Mucosa of rectum (tissue), 2 donors: ENCODE results near the gene MORN1.

Experiments
- H3K27ac ChIP-seq, 2 donors: one replicate each; pipeline ENCODE4 v1.7.0; 2013; ENCODE audit warnings: inconsistent platforms in 2 of 2, low read depth in 2 of 2, low read length in 2 of 2
- H3K27me3 ChIP-seq, 2 donors: one replicate each; pipeline ENCODE4 v1.7.0; 2013; ENCODE audit warnings: low read length in 2 of 2; ENCODE audit not compliant: control insufficient read depth in 2 of 2, insufficient read depth in 2 of 2
- H3K36me3 ChIP-seq, 2 donors: one replicate each; pipeline ENCODE4 v1.7.0; 2013; ENCODE audit warnings: low read length in 2 of 2; ENCODE audit not compliant: control insufficient read depth in 2 of 2, insufficient read depth in 2 of 2
- H3K4me1 ChIP-seq, 2 donors: one replicate each; pipeline ENCODE4 v1.7.0; 2013; ENCODE audit warnings: low read length in 2 of 2, mild to moderate bottlenecking in 1 of 2; ENCODE audit not compliant: control insufficient read depth in 2 of 2, insufficient read depth in 2 of 2
- H3K4me3 ChIP-seq, 2 donors: one replicate each; pipeline ENCODE4 v1.7.0; 2013; ENCODE audit warnings: low read length in 2 of 2
- H3K9ac ChIP-seq, 2 donors: one replicate each; pipeline ENCODE4 v1.7.0; 2013; ENCODE audit warnings: low read length in 2 of 2, low read depth in 1 of 2, mild to moderate bottlenecking in 1 of 2
- H3K9me3 ChIP-seq, 2 donors: one replicate each; pipeline ENCODE4 v1.7.0; 2013; ENCODE audit warnings: low read length in 2 of 2; ENCODE audit not compliant: control insufficient read depth in 2 of 2
- donor health status: healthy.
- donor health status: Normal muscosa, but diverticular disease.

Gene MORN1

GRCh38 chr1:2414297-2414958 lies 23.1 kb upstream of the MORN1 start:
- Histone ChIP-seq H3K27ac (peak overlapping the region; percentile 92 to 95), H3K4me1 (peaks cover 41 to 42% of the 10 kb centered on the region in 2 donors), H3K27me3 (no peaks in the 10 kb centered on the region), H3K36me3 (no peaks in the 10 kb centered on the region), H3K4me3 (peak overlapping the region; percentile 57 to 78), H3K9ac (peak overlapping the region; percentile 74 to 94), H3K9me3 (no peaks in the 10 kb centered on the region)

DNA sequence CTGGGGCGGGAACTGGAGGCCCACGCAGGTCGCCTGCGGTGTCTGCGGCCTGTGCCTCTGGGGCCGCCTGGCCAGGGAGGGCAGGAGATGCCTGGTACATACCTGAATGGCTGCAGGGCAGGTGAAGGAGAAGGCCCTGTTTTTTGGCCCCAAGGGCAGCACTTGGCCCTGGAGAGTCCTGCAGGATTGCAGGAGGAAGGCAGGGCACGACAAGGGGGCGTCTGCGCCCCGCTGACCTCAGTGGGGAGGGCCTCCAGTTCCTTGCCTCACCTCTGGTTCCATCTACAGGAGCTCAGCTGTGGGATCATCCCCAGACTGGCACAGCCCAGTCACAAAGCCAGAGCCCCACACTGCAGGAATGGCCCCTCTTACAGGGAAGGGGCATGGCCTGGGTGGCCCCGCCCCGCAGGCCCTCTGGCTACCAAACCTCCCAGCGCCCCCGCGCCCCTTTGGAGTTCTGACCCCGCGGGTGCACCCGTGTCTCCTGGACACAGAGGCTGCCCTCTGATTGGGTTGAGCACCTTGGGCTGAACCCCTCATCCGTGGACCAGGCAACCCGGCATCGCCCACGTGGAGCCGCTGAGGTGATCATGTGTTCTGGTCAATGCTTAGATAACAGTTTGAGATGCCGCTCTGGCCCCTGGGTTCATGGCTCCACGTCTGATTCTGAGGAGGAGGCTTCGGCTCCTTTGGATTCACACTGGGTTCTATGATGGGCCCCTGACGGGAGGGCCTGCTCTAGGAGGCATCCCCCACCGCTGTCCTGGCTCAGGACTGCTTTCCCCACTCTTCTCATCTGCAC lies 22.3 kb upstream of the MORN1 start:
- Histone ChIP-seq H3K4me3 (peak overlapping the region; percentile 78 to 85), H3K36me3 (no peaks in the 10 kb centered on the region), H3K9ac (peak overlapping the region; percentile 74 to 94), H3K27me3 (no peaks in the 10 kb centered on the region), H3K4me1 (peaks cover 41 to 42% of the 10 kb centered on the region in 2 donors), H3K27ac (peak overlapping the region; percentile 92 to 95), H3K9me3 (no peaks in the 10 kb centered on the region)

GRCh38 chr1:2412773-2413494 lies 21.6 kb upstream of the MORN1 start:
- no peaks in the 10 kb centered on the region for H3K27me3 ChIP-seq
- H3K27ac ChIP-seq = peak overlapping the region; percentile 92 to 95
- H3K4me3 ChIP-seq = peak overlapping the region; percentile 78 to 85
- peak overlapping the region; percentile 72 to 94 for H3K9ac ChIP-seq
- no peaks in the 10 kb centered on the region for H3K36me3 ChIP-seq
- no peaks in the 10 kb centered on the region for H3K9me3 ChIP-seq
- H3K4me1 ChIP-seq = peaks cover 41 to 42% of the 10 kb centered on the region in 2 donors

GRCh38 chr1:2412395-2412772 lies 21.0 kb upstream of the MORN1 start, which contains the start of gene PEX10:
Gene PEX10 (minus strand): TSS chr1:2412564. CDS start chr1:2412502, 62 bp downstream.
- H3K27me3 ChIP-seq = no peaks in the 10 kb centered on the region
- H3K4me3 ChIP-seq = peak within 1 kb of the TSS; percentile 78 to 85
- H3K9ac ChIP-seq = peak within 1 kb of the TSS; percentile 76 to 94
- no peaks in the 10 kb centered on the region for H3K9me3 ChIP-seq
- H3K27ac ChIP-seq = peak within 1 kb of the TSS; percentile 92 to 95
- H3K36me3 ChIP-seq = peaks cover 2% of the 10 kb centered on the region in 2 donors
- H3K4me1 ChIP-seq = peaks cover 41 to 42% of the 10 kb centered on the region in 2 donors

DNA sequence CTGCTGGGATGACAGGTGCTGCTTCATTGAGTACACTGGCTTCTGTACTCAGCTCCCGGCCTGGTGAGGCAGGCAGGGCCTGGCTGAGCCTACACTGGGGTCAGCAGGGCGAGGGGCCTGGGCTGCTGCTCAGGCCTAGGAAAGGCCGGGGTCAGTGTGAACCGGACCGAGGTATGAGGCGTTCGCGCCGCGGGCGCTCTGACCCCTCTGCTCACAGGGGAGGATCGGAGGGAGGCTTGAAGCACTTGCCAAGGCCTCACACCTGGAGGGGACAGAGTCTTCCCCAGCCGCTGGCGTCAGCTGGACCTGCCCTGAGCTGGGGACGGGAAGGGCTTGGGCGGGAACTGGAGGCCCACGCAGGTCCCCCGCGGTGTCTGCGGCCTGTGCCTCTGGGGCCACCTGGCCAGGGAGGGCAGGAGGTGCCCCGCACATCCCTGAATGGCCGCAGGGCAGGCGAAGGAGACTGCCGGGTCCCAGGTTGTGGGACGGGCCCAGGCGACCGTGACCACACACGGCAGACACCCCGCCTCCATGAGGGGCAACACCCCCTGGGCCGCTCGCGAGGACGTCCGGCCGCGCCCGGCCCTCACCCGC lies 20.5 kb upstream of the MORN1 start:
- H3K27ac ChIP-seq = peak overlapping the region; percentile 88 to 95
- H3K4me1 ChIP-seq = peaks cover 39 to 41% of the 10 kb centered on the region in 2 donors
- peaks cover 3 to 5% of the 10 kb centered on the region in 2 donors for H3K36me3 ChIP-seq
- H3K27me3 ChIP-seq = no peaks in the 10 kb centered on the region
- H3K9me3 ChIP-seq = no peaks in the 10 kb centered on the region
- H3K9ac ChIP-seq = peak overlapping the region; percentile 76 to 92
- H3K4me3 ChIP-seq = peak overlapping the region; percentile 76 to 85

DNA sequence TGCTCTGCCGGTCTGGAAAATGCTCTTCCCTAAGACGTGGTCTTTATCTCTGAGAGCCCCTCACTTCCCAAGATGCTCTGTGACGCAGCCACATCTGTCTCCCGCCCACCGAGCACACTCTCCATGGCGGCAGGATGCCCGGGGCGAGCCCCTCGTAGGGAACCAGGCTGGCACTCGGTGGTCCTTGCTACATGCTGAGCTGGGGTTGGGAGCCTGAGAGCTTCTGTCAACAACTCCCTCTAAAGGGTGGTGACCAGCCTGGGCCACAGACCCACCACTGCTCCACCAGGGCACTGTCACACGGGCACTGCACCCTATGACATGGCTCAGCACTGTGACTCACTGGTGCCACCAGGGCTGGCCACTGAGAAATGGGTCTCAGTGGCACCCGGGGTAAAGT lies 18.4 kb upstream of the MORN1 start:
- Histone ChIP-seq H3K36me3 (peaks cover 16 to 22% of the 10 kb centered on the region in 2 donors), H3K4me3 (no peak overlapping the region), H3K27ac (no peak overlapping the region), H3K4me1 (peaks cover 22 to 23% of the 10 kb centered on the region in 2 donors), H3K9ac (no peak overlapping the region), H3K27me3 (no peaks in the 10 kb centered on the region), H3K9me3 (no peaks in the 10 kb centered on the region)

DNA sequence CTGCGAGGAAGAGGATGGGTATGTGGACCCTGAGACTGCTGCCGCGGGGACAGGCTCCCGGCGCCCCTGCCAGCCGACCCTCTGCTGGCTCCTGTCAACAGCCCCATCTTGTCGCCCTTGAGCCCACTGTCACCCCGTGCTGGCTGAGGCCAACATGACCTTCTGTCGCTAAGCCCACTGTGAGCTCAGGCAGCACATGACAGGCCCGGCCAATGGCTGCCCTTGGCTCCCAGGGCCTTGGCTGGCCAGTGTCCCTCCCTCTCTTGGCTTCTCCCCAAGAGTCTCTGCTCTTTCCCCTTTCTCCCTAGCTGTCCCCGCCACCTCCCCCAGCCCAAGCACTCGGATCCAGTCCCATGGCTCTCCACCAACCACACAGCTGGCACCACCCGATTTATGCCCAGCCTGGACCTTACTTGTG lies 17.5 kb upstream of the MORN1 start:
- H3K27ac ChIP-seq = no peak overlapping the region
- peaks cover 15 to 17% of the 10 kb centered on the region in 2 donors for H3K4me1 ChIP-seq
- no peaks in the 10 kb centered on the region for H3K27me3 ChIP-seq
- H3K36me3 ChIP-seq = peaks cover 24 to 31% of the 10 kb centered on the region in 2 donors
- no peaks in the 10 kb centered on the region for H3K9me3 ChIP-seq
- no peak overlapping the region for H3K4me3 ChIP-seq
- no peak overlapping the region for H3K9ac ChIP-seq

DNA sequence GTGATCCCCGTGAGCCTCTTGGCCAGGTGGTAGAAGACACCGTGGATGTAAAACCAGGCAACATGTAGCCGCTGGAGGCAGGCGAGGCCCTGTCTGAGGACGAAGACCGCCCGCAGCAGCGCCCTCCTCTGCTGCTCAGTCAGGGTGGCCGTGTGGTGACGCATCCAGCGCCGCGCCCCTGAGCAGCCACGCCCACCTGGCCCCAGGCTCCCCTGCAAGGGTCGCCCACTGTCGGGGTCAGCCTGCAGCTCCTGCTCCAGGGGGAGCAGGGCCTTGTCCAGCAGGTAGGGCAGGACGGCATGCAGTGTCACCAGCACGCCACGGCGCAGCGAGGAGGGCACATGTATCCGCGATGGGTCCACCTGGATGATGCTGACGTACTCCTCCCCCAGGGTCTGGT lies 17.1 kb upstream of the MORN1 start:
- no peak overlapping the region for H3K4me3 ChIP-seq
- no peak overlapping the region for H3K9ac ChIP-seq
- no peaks in the 10 kb centered on the region for H3K9me3 ChIP-seq
- H3K27me3 ChIP-seq = no peaks in the 10 kb centered on the region
- peaks cover 11 to 13% of the 10 kb centered on the region in 2 donors for H3K4me1 ChIP-seq
- peaks cover 26 to 32% of the 10 kb centered on the region in 2 donors for H3K36me3 ChIP-seq
- no peak overlapping the region for H3K27ac ChIP-seq

GRCh38 chr1:2407991-2408275 lies 16.6 kb upstream of the MORN1 start:
- Histone ChIP-seq H3K9ac (no peak overlapping the region), H3K36me3 (peaks cover 31 to 33% of the 10 kb centered on the region in 2 donors), H3K4me1 (peaks cover 6 to 7% of the 10 kb centered on the region in 2 donors), H3K27me3 (no peaks in the 10 kb centered on the region), H3K27ac (no peak overlapping the region), H3K4me3 (no peak overlapping the region), H3K9me3 (no peaks in the 10 kb centered on the region)
